GM12801 (cell line): ENCODE results near the gene FOXL1.
A peak's percentile ranks its signal among the peaks of the same experiment; 100 is the strongest.

Source experiments
- TF ChIP-seq, protein P1 (sequence below): IDR thresholded peaks from one replicate; pipeline ENCODE4 v1.5.1; 2011; ENCODE audit warnings: control low read depth; ENCODE audit not compliant: insufficient read length; ENCODE audit errors: extremely low read depth

FOXL1 gene

DNA sequence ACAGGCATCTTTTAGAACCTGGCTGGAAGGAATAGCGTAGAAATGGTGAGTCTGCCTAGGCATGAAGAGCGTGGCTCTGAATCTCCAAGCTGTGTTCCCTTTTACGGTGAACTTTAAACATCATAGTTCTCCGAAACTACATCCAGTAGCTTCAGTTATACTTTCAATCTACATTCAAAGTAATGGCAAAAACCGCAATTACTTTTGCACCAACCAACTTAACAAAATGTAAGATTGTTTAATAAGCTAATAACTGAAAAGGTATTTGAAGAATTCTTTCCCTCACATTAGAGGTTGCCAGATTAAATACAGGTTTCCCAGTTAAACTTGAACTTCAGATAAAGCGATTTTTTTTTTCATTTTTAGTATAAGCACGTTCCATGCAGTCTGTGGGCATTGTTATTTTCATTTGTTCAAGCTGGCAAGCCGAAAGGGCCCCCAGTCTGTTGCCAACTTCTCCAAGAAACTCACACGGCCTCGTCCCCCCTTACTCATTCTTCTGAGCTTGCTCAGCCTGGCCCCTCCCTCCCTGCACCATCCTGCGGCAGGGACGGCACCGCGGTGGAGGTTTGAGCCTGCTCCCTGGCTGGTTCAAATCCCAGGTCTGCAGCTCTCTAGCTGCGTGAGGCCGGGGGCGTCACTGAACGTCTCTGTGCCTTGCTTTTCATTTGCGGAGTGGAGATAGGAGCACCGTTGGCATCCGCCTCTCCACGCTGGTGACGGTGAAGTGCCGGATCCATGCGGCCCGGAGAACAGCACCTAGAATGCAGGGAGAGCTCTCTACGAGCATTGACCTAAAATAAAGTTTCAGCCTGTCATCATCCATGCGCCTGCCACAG is 19.8 kb upstream of the FOXL1 start:
- TF ChIP-seq, protein P1, sequence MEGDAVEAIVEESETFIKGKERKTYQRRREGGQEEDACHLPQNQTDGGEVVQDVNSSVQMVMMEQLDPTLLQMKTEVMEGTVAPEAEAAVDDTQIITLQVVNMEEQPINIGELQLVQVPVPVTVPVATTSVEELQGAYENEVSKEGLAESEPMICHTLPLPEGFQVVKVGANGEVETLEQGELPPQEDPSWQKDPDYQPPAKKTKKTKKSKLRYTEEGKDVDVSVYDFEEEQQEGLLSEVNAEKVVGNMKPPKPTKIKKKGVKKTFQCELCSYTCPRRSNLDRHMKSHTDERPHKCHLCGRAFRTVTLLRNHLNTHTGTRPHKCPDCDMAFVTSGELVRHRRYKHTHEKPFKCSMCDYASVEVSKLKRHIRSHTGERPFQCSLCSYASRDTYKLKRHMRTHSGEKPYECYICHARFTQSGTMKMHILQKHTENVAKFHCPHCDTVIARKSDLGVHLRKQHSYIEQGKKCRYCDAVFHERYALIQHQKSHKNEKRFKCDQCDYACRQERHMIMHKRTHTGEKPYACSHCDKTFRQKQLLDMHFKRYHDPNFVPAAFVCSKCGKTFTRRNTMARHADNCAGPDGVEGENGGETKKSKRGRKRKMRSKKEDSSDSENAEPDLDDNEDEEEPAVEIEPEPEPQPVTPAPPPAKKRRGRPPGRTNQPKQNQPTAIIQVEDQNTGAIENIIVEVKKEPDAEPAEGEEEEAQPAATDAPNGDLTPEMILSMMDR = no peak

DNA sequence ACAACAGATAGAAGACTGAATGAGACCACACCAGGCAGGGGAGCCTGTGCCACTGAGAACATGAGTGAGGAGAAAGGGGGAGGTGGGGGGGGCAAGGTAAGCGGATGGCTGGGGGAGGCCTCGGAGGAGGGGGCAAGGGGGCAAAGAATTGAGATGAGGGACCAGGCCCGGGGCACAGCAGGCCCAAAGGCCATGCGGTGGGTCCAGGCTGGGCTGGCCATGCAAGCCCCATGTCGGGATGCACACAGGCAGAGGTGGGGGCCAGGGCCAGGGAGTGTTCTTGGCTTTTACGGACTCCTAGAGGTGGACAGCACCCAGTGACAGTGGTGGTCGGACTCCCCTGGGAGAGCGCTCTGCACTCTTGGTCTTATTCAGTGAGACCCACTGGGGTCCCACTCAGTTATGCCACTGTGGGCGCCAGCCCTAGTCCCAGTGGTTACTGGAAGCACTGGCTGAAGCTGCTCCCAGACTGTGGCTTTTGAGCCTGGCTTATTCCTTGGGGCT is 18.5 kb upstream of the FOXL1 start:
- TF ChIP-seq, protein P1 = no peak

DNA sequence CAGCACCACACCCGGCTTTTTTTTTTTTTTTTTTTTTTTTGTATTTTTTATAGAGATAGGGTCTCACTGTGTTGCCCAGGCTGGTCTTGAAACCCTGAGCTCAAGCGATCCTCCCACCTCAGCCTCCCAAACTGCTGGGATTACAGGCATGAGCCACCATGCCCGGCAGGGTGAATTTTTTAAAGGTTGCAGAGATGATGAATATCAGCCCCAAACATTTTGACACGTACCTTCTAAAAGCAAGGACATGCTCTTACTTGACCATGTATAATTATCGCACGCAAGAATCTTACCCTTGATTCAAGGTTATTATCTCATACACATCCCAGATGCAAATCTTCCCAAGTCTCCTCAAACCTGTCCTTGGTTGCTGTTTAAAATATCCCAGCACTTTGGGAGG is 16.0 kb upstream of the FOXL1 start:
- TF ChIP-seq, protein P1 = no peak

DNA sequence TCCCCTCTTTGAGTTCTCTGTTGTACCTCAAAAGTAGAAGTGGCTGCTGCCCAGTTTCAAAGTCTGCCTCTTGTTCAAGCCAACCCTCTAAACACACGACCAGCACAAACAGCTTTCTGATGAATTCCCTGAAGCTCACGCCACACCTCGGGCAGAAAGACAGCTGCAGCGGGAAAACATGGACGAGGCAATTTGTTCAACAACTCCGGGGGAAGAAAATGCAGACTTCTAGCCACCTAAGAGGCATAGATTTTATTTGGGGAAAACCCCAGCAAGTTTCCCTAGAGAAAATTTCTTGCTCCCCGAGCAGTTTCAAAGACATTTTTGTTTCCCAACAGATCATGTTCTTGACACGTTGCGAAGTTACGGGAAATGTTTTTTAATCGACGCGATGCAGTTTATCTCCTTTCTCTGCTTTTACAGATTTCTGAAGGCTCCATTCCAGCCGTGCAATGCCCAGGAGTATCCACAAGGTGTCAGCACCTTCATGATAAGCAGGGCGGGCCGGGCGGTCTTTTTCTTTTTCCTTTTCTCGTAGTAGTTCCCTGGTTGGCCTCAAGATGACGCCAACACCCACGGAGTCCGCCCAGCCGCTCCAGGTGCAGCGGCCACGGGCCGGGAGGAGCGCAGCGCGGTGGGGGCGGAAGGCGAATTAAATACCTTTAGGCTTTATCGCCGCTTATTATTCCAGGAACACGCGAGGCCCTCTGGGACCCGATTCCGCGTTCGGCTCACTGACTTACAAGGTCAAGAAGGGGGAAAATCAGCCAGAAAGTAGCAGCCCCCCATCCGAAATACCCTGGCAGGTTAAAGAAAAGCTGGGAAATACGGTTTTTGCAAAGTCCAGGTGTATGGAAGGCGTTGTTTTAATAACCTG is 14.6 kb upstream of the FOXL1 start:
- TF ChIP-seq, protein P1 = peak; percentile 85

DNA sequence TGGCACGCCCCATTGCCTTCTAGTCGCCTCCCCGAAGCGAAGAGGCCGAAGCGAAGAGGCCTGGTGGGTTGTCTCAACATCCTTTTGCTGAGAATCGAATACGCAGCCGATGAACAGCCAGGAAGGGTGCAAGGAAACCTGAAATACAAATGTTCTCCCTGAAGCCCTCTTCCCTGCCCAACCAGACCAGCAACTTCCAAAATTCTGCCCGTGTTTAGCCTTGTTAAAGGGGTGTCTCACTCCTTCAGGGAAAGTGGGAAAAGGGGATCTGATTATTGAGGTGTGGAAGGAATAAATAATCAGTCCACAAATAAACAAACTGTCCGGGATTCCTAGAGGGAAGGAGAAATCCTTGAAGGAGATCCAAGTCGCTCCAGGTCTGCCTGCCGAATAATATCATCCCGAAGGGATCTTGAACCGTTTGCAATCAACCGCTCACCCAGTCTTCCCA is 13.1 kb upstream of the FOXL1 start:
- TF ChIP-seq, protein P1 = no peak

DNA sequence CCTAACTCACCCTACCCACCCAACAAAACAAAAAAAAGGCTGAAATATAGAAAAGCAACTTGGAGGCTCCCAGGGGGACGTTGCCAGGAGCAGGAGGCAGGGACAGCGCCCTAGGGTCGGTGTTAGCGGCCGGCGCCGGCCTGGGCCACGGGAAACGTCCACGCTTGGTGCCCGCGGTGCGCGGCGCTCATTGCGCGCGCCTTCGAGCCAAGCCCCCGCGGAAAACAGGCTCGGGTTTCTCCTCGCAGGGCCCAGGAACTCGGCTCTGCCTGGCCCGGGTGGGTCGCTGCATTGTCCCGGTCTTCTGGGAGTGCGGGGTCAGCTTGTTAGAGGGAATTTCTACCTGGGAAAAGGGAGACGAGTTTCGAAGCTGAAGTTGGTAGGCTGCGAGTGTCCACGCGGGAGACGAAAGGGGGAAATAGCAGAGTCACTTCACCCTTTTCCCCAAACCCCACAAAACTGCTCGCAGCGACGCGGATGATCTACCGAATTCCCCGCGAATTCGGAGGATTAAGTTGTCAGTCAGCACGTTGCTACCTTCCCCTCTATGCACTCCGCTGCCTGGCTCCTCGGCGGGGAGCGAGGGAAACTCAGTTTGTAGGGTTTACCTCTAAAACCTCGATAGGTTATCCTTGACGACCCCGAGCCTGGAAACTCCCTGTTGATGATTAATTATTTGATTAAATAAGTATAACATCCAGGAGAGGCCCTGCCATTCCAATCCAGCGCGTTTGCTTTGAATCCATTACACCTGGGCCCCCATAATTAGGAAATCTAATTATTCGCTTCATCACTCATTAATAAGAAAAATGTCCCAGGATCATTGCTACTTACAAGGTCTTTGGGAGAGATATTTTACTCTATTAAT is 12.5 kb upstream of the FOXL1 start:
- TF ChIP-seq, protein P1 = no peak
